SU-DHL-6 (cell line): ENCODE data around the gene RRP9.

Experiments used
- H2AFZ ChIP-seq: fragments of 200-600 bp; sonication (generic); 2 replicates; pipeline ENCODE4 v1.6.1; 2014; ENCODE audit warnings: low read depth, mild to moderate bottlenecking, moderate library complexity, mixed read lengths, antibody characterized with exemption, low read length; ENCODE audit not compliant: severe bottlenecking
- H3F3A ChIP-seq: fragments of 200-600 bp; shearing (Covaris generic); 2 replicates; pipeline ENCODE4 v1.6.0; 2016; ENCODE audit warnings: antibody characterized with exemption, mild to moderate bottlenecking; ENCODE audit not compliant: insufficient read depth
- H3K27ac ChIP-seq: fragments of 200-600 bp; sonication (generic); 2 replicates; pipeline ENCODE4 v1.5.1; 2016; ENCODE audit warnings: low read depth, mild to moderate bottlenecking, low read length, moderate library complexity, mixed read lengths
- H3K27me3 ChIP-seq: fragments of 200-600 bp; sonication (generic), shearing (Covaris generic); 2 replicates; pipeline ENCODE4 v1.6.0; 2014; ENCODE audit warnings: mild to moderate bottlenecking, low read length
- H3K36me3 ChIP-seq: fragments of 200-600 bp; sonication (generic); 2 replicates; pipeline ENCODE4 v1.6.1; 2014; ENCODE audit warnings: mild to moderate bottlenecking, low read length, mixed read lengths
- H3K4me2 ChIP-seq: fragments of 300-600, 200-600 bp; shearing (Covaris generic), sonication (generic); 2 replicates; pipeline ENCODE4 v1.6.0; 2014; ENCODE audit warnings: low read length, low read depth, mild to moderate bottlenecking; ENCODE audit not compliant: poor library complexity, severe bottlenecking
- H3K4me3 ChIP-seq: fragments of 200-600 bp; sonication (generic); 2 replicates; pipeline ENCODE4 v1.5.1; 2014; ENCODE audit warnings: antibody characterized with exemption, low read length, mild to moderate bottlenecking, mixed read lengths; ENCODE audit not compliant: insufficient read depth, poor library complexity, severe bottlenecking
- H3K79me2 ChIP-seq: fragments of 200-600 bp; sonication (generic); 2 replicates; pipeline ENCODE4 v1.6.1; 2014; ENCODE audit warnings: mild to moderate bottlenecking, low read length, moderate library complexity; ENCODE audit not compliant: insufficient read depth
- H3K9ac ChIP-seq: fragments of 200-600 bp; sonication (generic); 2 replicates; pipeline ENCODE4 v1.7.0; 2014; ENCODE audit warnings: mild to moderate bottlenecking, low read length
- H3K9me2 ChIP-seq: fragments of 200-600 bp; sonication (generic); replicated peaks from 2 replicates; pipeline ENCODE4 v1.6.1; 2014; ENCODE audit warnings: low read length; ENCODE audit not compliant: insufficient read depth
- H3K9me3 ChIP-seq: fragments of 200-600 bp; sonication (generic); 2 replicates; pipeline ENCODE4 v1.6.1; 2014; ENCODE audit warnings: low read length, mixed read lengths; ENCODE audit not compliant: insufficient read depth
- H4K20me1 ChIP-seq: fragments of 200-600 bp; sonication (generic); 2 replicates; pipeline ENCODE4 v1.6.1; 2014; ENCODE audit warnings: low read depth, mild to moderate bottlenecking, antibody characterized with exemption, low read length, moderate library complexity, mixed read lengths
- CTCF ChIP-seq: fragments of 200-600 bp; sonication (generic); IDR thresholded peaks from one replicate; pipeline ENCODE4 v1.5.1; 2017; ENCODE audit warnings: antibody characterized with exemption, mild to moderate bottlenecking, low read length, moderate library complexity; ENCODE audit not compliant: insufficient read depth, poor library complexity, severe bottlenecking
- EZH2phosphoT487 ChIP-seq: fragments of 200-600 bp; sonication (generic), shearing (Covaris generic); conservative IDR thresholded peaks from 2 replicates; pipeline ENCODE4 v1.6.1; 2018; ENCODE audit warnings: mild to moderate bottlenecking, antibody characterized with exemption, low read length, moderate library complexity, mixed read lengths

The RRP9 gene

DNA sequence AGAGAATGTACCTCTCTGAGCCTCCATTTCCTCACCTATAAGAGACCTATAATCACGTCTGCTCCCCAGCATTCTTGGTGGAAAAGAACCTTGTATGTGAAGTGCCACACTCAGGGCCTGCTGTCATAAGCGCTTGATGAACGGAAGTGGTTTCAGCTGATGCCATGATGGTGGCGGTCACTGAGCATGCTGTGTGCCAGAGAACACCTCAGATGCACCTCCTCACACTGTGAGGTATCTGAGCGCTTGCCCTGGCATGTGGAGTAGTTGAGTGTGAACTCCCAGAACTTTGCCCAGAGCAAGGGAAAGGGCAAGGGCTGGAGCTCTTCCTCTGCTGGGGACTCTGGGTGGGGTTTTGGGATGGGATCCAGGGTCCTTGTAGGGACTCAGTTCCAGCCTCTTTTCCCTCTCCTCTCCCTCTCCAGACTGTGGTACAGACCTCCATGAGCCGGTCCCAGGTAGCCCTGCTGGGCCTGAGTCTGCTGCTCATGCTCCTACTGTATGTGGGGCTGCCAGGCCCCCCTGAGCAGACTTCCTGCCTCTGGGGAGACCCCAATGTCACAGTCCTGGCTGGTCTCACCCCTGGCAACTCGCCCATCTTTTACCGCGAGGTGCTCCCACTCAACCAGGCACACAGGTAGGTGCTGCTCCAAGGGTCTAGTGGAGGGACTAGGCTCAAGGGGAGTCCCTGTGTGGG, 35.9 kb upstream of the RRP9 start:
- no peak overlapping the region for H2AFZ ChIP-seq
- H3K9me2 ChIP-seq: no peaks in the 10 kb centered on the region
- peaks cover 12% of the 10 kb centered on the region; the same call in 1 of the 2 replicates for H3K79me2 ChIP-seq
- no peak overlapping the region for H3K27ac ChIP-seq
- H3K9me3 ChIP-seq: no peaks in the 10 kb centered on the region
- H3K36me3 ChIP-seq: no peaks in the 10 kb centered on the region
- H3K4me3 ChIP-seq: no peak overlapping the region
- no peaks in the 10 kb centered on the region for H4K20me1 ChIP-seq
- H3K27me3 ChIP-seq: no peaks in the 10 kb centered on the region
- no peak overlapping the region for H3K4me2 ChIP-seq
- H3K9ac ChIP-seq: no peak overlapping the region
- peaks cover 26% of the 10 kb centered on the region for H3F3A ChIP-seq
- TF ChIP-seq EZH2phosphoT487 (no peak), CTCF (no peak)

DNA sequence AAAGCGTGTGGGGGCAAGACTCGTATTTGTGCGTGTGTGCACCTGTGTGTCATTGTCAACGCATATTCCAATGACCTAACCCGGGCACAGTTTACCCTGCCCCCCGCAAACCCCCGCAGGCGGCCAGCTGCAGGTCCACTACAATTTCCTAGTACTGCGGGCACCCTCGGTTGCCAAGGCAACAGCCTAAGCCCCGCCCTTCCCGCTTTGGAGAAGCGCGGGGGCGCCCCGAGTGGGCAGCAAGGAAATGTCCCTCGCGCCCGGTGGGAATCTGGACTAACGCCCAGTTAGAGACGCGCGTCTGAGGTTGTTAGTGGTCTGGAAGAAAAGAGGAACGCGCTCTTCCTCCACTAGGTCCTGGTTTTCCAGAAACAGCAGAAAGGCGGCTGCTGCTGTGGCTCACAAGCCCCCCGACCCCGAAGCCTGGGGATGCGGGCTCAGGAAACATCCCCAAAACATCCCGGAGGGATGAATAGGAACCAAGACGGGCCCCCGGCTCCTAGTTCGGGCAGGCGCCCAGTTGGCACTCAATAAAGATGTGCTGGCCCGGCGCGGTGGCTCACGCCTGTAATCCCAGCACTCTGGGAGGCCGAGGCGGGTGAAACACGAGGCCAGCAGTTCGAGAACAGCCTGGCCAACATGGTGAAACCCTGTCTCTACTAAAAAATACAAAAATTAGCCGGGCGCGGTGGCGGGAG, 34.3 kb upstream of the RRP9 start:
- Histone ChIP-seq H3K4me2 (peak overlapping the region; percentile 72), H3K9me2 (no peaks in the 10 kb centered on the region), H3F3A (peaks cover 25% of the 10 kb centered on the region), H3K79me2 (peaks cover 8% of the 10 kb centered on the region; the same call in 1 of the 2 replicates), H4K20me1 (no peaks in the 10 kb centered on the region), H3K9ac (peak overlapping the region; percentile 79), H3K9me3 (no peaks in the 10 kb centered on the region), H3K4me3 (peak overlapping the region; percentile 71), H3K36me3 (no peaks in the 10 kb centered on the region), H3K27me3 (no peaks in the 10 kb centered on the region), H3K27ac (peak overlapping the region; percentile 70), H2AFZ (no peak overlapping the region)
- TF ChIP-seq EZH2phosphoT487: no peak
- no peak for TF ChIP-seq CTCF

GRCh38 chr3:51974963-51975851, 33.5 kb upstream of the RRP9 start, which contains the start of gene ABHD14A:
Gene ABHD14A, plus strand, starts transcription at chr3:51975064. Its CDS starts 72 bp downstream, at chr3:51975136.
- Histone ChIP-seq H3K27ac (peak within 1 kb of the TSS; percentile 70), H3K79me2 (peaks cover 5% of the 10 kb centered on the region; the same call in 1 of the 2 replicates), H3K9me3 (no peaks in the 10 kb centered on the region), H2AFZ (peak within 1 kb of the TSS; percentile 48), H3K4me2 (peak within 1 kb of the TSS; percentile 72), H4K20me1 (no peaks in the 10 kb centered on the region), H3F3A (peaks cover 25% of the 10 kb centered on the region), H3K27me3 (no peaks in the 10 kb centered on the region), H3K4me3 (peak within 1 kb of the TSS; percentile 71), H3K36me3 (no peaks in the 10 kb centered on the region), H3K9ac (peak within 1 kb of the TSS; percentile 79), H3K9me2 (no peaks in the 10 kb centered on the region)
- TF ChIP-seq CTCF (no peak), EZH2phosphoT487 (no peak)
